Gastroesophageal sphincter (tissue), 3 donors: ENCODE measurements around the gene CNTNAP5.

Experiments used
- CTCF ChIP-seq, 4 experiments: fragments of 200-600 bp in 2 of 4; fragments of 450-650 bp in 2 of 4; sonication (generic) in 1 of 4; IDR thresholded peaks; one replicate each; pipeline ENCODE4 v1.5.1; 2017 to 2019; ENCODE audit warnings: antibody characterized with exemption in 4 of 4, mild to moderate bottlenecking in 2 of 4, moderate library complexity in 2 of 4
- EP300 ChIP-seq: sonication (generic); formaldehyde crosslinking; IDR thresholded peaks from one replicate; pipeline ENCODE4 v1.6.1; 2017; ENCODE audit warnings: antibody characterized with exemption, mild to moderate bottlenecking
- POLR2AphosphoS5 ChIP-seq: sonication (generic); formaldehyde crosslinking; IDR thresholded peaks from one replicate; pipeline ENCODE4 v1.6.1; 2017; ENCODE audit warnings: antibody characterized with exemption

GRCh38 chr2:124662946-124663644 is 638.0 kb downstream of the CNTNAP5 start:
- no peak for TF ChIP-seq EP300
- TF ChIP-seq POLR2AphosphoS5 = no peak
- TF ChIP-seq CTCF (IDR thresholded peaks at IDR 0.05) = no peak
